Measurements from ENCODE around the gene GBX1. TPM values are rescaled to one million over a fixed set of nuclear protein-coding genes. Genes with fewer than 3 reads are reported as not detected.

GBX1 gene
- total RNA-seq, 1 experiment from 2014 or later, result not detected

DNA sequence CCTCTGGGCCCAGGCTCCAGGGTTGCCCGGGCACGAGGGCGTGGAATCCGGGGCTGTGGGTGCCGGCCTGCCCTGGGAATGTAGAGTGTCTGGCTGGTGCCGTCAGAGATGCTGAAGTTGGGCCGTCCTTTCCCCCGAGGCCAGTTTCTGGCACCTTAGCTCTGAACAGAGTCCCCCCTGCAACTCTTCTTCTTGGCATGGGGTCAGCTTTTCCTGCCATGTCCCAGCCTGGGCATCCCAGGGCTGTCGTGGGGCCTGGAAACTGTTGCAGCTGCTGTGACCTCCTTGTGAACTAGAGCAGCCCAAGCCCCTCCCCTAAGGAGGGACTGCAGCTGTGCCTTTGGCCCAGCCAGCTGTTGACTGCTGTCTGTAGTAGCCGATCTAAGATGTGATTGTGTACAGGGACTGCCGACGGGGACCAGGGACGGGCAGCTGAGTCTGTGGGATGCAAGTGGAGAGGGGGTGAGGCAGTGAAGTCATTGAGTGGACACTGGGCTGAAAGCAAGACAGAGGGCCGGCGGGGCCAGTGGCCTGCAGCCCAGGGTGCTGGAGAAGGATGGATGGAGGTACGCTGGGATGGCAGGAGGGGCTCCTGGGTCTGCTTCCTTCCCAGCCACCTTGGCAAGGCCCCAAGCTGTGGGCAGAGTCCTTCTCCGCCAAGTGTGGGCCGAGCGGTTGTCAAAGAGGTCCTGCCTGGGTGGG, 35.8 kb downstream of the GBX1 start:
- H3K4me3 Mint-ChIP-seq (ENCODE audit: unreplicated experiment), result no peak overlapping the region
- H3K9me3 ChIP-seq, result no peaks in the 10 kb centered on the region
- peaks cover 35% of the 10 kb centered on the region for H3K36me3 Mint-ChIP-seq (ENCODE audit: insufficient read depth, unreplicated experiment)
- no peak for DNase-seq
- TF ChIP-seq, protein P1, sequence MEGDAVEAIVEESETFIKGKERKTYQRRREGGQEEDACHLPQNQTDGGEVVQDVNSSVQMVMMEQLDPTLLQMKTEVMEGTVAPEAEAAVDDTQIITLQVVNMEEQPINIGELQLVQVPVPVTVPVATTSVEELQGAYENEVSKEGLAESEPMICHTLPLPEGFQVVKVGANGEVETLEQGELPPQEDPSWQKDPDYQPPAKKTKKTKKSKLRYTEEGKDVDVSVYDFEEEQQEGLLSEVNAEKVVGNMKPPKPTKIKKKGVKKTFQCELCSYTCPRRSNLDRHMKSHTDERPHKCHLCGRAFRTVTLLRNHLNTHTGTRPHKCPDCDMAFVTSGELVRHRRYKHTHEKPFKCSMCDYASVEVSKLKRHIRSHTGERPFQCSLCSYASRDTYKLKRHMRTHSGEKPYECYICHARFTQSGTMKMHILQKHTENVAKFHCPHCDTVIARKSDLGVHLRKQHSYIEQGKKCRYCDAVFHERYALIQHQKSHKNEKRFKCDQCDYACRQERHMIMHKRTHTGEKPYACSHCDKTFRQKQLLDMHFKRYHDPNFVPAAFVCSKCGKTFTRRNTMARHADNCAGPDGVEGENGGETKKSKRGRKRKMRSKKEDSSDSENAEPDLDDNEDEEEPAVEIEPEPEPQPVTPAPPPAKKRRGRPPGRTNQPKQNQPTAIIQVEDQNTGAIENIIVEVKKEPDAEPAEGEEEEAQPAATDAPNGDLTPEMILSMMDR (IDR thresholded peaks at IDR 0.05; ENCODE audit: insufficient read depth in 1 of 2, low read depth in 1 of 2, low read length in 1 of 2, severe bottlenecking in 1 of 2, unreplicated experiment in 1 of 2), result no peak
- H3K27ac Mint-ChIP-seq (ENCODE audit: unreplicated experiment), result no peak overlapping the region
- no peaks in the 10 kb centered on the region for H3K9me3 Mint-ChIP-seq (ENCODE audit: unreplicated experiment)
- intact Hi-C loops (cut with micrococcal nuclease; ENCODE audit: unreplicated experiment), result no loop called here
- H3K4me3 ChIP-seq (ENCODE audit: low read depth, low read length), result no peak overlapping the region
- no peaks in the 10 kb centered on the region for H3K4me1 ChIP-seq
- BruUV-seq (replicated peaks), result no TSS peak
- CTCF ChIA-PET, result no interaction called here
- H3K36me3 ChIP-seq (ENCODE audit: control insufficient read depth, insufficient read depth, low read length), result no peaks in the 10 kb centered on the region; the same call in 1 of the 2 replicates
- POLR2A ChIA-PET, result no interaction called here
- H3K4me1 Mint-ChIP-seq (ENCODE audit: low read depth, unreplicated experiment), result no peaks in the 10 kb centered on the region
- no peaks in the 10 kb centered on the region for H3K27me3 Mint-ChIP-seq (ENCODE audit: insufficient read depth, unreplicated experiment)
- no peaks in the 10 kb centered on the region for H3K27me3 ChIP-seq (replicated peaks; ENCODE audit: control insufficient read depth, insufficient read depth, low read length)

DNA sequence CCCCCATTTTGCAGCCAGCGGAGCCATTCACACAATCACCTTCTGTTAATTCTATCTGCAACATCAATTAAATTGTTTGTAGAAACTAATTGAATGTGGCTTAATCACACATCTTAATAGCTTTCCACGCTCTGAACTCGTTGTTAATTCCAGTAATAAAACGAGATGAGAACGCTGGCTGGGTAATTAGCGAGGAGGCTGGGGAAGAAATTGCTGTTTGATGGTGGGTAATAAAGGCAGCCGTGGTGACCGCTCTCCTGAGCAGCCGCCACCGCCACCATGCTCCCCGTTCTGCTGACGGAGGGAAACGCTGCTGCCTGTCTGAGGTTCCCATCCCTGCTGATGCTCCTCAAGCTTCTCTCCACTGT, 36.3 kb downstream of the GBX1 start:
- Histone ChIP-seq H3K36me3 (ENCODE audit: control insufficient read depth, insufficient read depth, low read length) (no peaks in the 10 kb centered on the region; the same call in 1 of the 2 replicates), H3K27me3 (replicated peaks; ENCODE audit: control insufficient read depth, insufficient read depth, low read length) (no peaks in the 10 kb centered on the region), H3K4me3 (ENCODE audit: low read depth, low read length) (no peak overlapping the region), H3K4me1 (no peaks in the 10 kb centered on the region), H3K9me3 (no peaks in the 10 kb centered on the region)
- Mint-ChIP-seq H3K4me3 (ENCODE audit: unreplicated experiment) (no peak overlapping the region), H3K27ac (ENCODE audit: unreplicated experiment) (no peak overlapping the region), H3K9me3 (ENCODE audit: unreplicated experiment) (no peaks in the 10 kb centered on the region), H3K27me3 (ENCODE audit: insufficient read depth, unreplicated experiment) (no peaks in the 10 kb centered on the region), H3K4me1 (ENCODE audit: low read depth, unreplicated experiment) (no peaks in the 10 kb centered on the region), H3K36me3 (ENCODE audit: insufficient read depth, unreplicated experiment) (peaks cover 35% of the 10 kb centered on the region)
- BruUV-seq (replicated peaks), result no TSS peak
- CTCF ChIA-PET, result no interaction called here
- POLR2A ChIA-PET, result no interaction called here
- no peak for DNase-seq
- intact Hi-C loops (cut with micrococcal nuclease; ENCODE audit: unreplicated experiment), result no loop called here
- TF ChIP-seq, protein P1 (IDR thresholded peaks at IDR 0.05; ENCODE audit: insufficient read depth in 1 of 2, low read depth in 1 of 2, low read length in 1 of 2, severe bottlenecking in 1 of 2, unreplicated experiment in 1 of 2), result no peak

DNA sequence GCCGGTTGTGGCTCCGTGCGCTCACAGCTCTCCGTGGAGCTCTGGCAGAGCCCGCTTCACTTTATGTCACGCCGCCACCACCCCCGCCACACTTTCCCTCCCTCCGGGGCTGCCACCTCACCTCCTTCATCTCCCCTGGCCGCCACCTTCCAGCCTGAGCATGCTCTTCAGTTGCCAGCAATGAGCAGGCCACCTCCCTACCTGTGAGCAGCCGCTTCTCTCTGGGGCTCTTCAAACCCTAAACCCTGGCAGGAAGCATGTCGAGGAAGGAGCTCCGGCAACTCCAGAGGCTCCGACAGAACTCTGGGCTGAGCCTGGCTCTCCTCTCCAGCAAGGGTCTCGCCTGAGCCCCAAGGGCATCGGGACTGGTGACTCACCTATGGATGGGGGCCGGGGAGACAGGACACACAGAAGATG, 36.7 kb downstream of the GBX1 start:
- DNase-seq, result no peak
- no peak overlapping the region for H3K4me3 ChIP-seq (ENCODE audit: low read depth, low read length)
- no peaks in the 10 kb centered on the region for H3K9me3 Mint-ChIP-seq (ENCODE audit: unreplicated experiment)
- no peak overlapping the region for H3K27ac Mint-ChIP-seq (ENCODE audit: unreplicated experiment)
- peaks cover 35% of the 10 kb centered on the region for H3K36me3 Mint-ChIP-seq (ENCODE audit: insufficient read depth, unreplicated experiment)
- ChIA-PET CTCF (no interaction called here), POLR2A (no interaction called here)
- TF ChIP-seq, protein P1 (IDR thresholded peaks at IDR 0.05; ENCODE audit: insufficient read depth in 1 of 2, low read depth in 1 of 2, low read length in 1 of 2, severe bottlenecking in 1 of 2, unreplicated experiment in 1 of 2), result no peak
- no peak overlapping the region for H3K4me3 Mint-ChIP-seq (ENCODE audit: unreplicated experiment)
- H3K9me3 ChIP-seq, result no peaks in the 10 kb centered on the region
- intact Hi-C loops (cut with micrococcal nuclease; ENCODE audit: unreplicated experiment), result no loop called here
- H3K4me1 Mint-ChIP-seq (ENCODE audit: low read depth, unreplicated experiment), result no peaks in the 10 kb centered on the region
- no peaks in the 10 kb centered on the region; the same call in 1 of the 2 replicates for H3K36me3 ChIP-seq (ENCODE audit: control insufficient read depth, insufficient read depth, low read length)
- H3K27me3 Mint-ChIP-seq (ENCODE audit: insufficient read depth, unreplicated experiment), result no peaks in the 10 kb centered on the region
- H3K27me3 ChIP-seq (replicated peaks; ENCODE audit: control insufficient read depth, insufficient read depth, low read length), result no peaks in the 10 kb centered on the region
- BruUV-seq (replicated peaks), result no TSS peak
- no peaks in the 10 kb centered on the region for H3K4me1 ChIP-seq
